Central memory CD8-positive, alpha-beta T cell (primary cell): ENCODE data around the gene CCDC68.

ENCODE experiments used
- ATAC-seq: fragments of 150-1000 bp; cut with Tn5 transposase; replicated peaks from 2 replicates; pipeline ENCODE4 v1.10.0; 2022; ENCODE audit warnings: mild to moderate bottlenecking, moderate FRiP score, moderate number of reproducible peaks; ENCODE audit not compliant: poor library complexity, severe bottlenecking; ENCODE audit errors: extremely low read depth
- DNase-seq, 2 donors: peaks; one replicate each; pipeline ENCODE4 v3.0.0; 2021; ENCODE audit warnings: low spot score in 2 of 2
- H3K27ac Mint-ChIP-seq: one replicate; pipeline ENCODE4 v1.8.0; 2022; ENCODE audit warnings: low read depth, mild to moderate bottlenecking, moderate library complexity, mixed read lengths
- H3K27me3 Mint-ChIP-seq: one replicate; pipeline ENCODE4 v1.8.0; 2022; ENCODE audit warnings: mixed read lengths
- H3K36me3 Mint-ChIP-seq: one replicate; pipeline ENCODE4 v1.8.0; 2022; ENCODE audit warnings: mild to moderate bottlenecking, moderate library complexity, mixed read lengths; ENCODE audit not compliant: insufficient read depth
- H3K4me1 Mint-ChIP-seq: one replicate; pipeline ENCODE4 v1.8.0; 2022; ENCODE audit warnings: mixed read lengths
- H3K4me3 Mint-ChIP-seq: one replicate; pipeline ENCODE4 v1.8.0; 2022; ENCODE audit warnings: mild to moderate bottlenecking, moderate library complexity, mixed read lengths
- H3K9me3 Mint-ChIP-seq: one replicate; pipeline ENCODE4 v1.8.0; 2022; ENCODE audit warnings: mixed read lengths

CCDC68 gene

DNA sequence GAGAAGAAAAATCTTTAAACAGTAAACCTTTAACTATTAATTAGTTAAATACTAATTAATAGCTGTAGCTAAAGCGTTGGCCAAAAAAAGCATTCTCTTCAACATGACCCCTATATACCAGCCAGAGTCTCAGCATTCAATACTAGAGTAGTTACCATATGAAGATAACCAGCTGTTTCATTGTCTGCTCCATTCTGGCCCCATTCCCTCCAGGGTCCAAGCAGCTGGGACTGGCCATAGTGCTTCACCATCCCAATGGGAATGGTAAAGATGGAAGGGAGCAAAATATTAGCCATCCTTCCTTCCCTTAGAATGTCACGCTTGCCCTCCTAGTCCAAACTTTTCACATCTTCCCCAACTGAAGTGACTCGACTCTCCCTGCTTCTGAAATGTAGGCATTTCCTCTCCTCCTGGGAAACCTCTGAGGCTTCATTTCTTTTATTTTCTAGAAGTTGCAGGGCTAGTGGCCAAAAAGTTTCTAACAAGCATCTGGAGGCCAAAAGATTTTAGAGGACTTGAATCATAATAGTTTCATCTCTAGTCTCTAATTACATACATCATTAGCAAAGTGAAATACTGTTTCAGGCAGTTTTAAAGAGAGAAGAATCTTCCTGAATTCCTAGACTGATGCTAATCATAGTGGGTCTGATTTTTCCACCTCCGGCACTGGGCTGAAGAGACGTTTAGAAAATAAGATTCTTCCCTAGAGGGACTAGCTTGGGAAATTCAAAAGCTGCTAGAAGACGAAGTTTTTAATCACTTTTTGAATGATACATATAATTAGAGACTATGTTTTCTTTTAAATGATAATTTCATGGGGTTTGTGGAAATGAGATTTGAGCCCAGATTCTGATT, 52.7 kb downstream of the CCDC68 start:
- Mint-ChIP-seq H3K27me3 (peaks cover 8% of the 10 kb centered on the region), H3K4me1 (no peaks in the 10 kb centered on the region), H3K27ac (no peak overlapping the region), H3K4me3 (no peak overlapping the region), H3K36me3 (no peaks in the 10 kb centered on the region), H3K9me3 (no peaks in the 10 kb centered on the region)
- no peak for DNase-seq
- no peak for ATAC-seq

DNA sequence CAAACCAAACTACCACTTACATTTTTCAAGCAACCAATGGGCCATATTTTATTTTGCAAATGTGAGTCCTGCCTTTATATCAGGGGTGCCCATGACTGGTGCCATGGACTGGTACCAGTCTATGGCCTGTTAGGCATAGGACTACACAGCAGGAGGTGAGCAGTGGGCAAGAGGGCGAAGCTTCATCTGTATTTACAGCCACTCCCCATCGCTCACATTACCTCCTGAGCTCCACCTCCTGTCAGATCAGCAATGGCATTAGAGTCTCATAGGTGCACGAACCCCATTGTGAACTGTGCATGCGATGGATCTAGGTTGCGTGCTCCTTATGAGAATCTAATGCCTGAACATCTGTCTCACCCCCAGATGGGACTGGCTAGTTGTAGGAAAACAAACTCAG, 53.6 kb downstream of the CCDC68 start:
- H3K4me1 Mint-ChIP-seq = no peaks in the 10 kb centered on the region
- DNase-seq (no peak), ATAC-seq (no peak)
- H3K36me3 Mint-ChIP-seq = no peaks in the 10 kb centered on the region
- H3K4me3 Mint-ChIP-seq = no peak overlapping the region
- H3K27ac Mint-ChIP-seq = no peak overlapping the region
- peaks cover 8% of the 10 kb centered on the region for H3K27me3 Mint-ChIP-seq
- no peaks in the 10 kb centered on the region for H3K9me3 Mint-ChIP-seq

DNA sequence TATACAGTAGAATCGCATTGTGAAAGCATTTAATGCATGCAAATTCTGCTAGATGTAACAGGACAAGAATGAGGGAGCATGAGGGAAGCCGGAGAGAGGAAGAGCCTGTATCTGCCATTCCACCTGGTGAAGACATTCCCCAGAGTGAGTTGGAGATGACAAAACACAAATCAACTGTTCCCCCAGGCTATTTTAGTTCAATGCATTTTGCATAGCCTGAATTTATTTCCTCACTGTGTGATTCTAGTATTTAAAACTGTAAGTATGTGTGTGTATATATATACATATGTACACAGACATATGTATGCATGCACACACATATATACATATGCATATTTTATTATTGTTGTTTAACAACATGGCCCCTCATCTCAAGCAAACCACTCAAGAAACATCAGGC, 54.7 kb downstream of the CCDC68 start:
- ATAC-seq (no peak), DNase-seq (no peak)
- H3K27me3 Mint-ChIP-seq = peaks cover 8% of the 10 kb centered on the region
- no peaks in the 10 kb centered on the region for H3K4me1 Mint-ChIP-seq
- no peaks in the 10 kb centered on the region for H3K36me3 Mint-ChIP-seq
- no peak overlapping the region for H3K4me3 Mint-ChIP-seq
- H3K9me3 Mint-ChIP-seq = no peaks in the 10 kb centered on the region
- no peak overlapping the region for H3K27ac Mint-ChIP-seq

DNA sequence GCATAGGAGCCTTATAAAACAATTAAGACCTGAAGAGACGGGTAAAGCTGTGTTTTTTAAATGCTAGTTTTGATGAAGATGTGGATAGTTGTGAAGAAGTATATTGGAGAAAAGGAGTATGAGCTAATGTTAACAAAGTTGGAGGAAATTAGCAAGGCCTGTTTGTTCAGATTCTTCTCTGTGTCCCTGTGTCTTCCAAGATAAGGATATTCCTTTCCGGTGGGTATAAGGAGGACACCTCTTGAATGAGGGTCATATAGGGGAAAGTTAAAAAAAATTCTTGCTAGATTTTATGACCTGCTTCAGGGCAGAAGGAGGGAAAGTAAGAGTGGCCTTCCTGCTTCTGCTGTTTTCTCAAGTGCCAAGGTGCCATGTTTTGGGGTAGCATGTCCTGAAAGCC, 59.0 kb downstream of the CCDC68 start:
- no peaks in the 10 kb centered on the region for H3K9me3 Mint-ChIP-seq
- DNase-seq = no peak
- H3K27me3 Mint-ChIP-seq = no peaks in the 10 kb centered on the region
- no peak overlapping the region for H3K27ac Mint-ChIP-seq
- ATAC-seq = no peak
- H3K36me3 Mint-ChIP-seq = no peaks in the 10 kb centered on the region
- no peak overlapping the region for H3K4me3 Mint-ChIP-seq
- H3K4me1 Mint-ChIP-seq = no peaks in the 10 kb centered on the region

DNA sequence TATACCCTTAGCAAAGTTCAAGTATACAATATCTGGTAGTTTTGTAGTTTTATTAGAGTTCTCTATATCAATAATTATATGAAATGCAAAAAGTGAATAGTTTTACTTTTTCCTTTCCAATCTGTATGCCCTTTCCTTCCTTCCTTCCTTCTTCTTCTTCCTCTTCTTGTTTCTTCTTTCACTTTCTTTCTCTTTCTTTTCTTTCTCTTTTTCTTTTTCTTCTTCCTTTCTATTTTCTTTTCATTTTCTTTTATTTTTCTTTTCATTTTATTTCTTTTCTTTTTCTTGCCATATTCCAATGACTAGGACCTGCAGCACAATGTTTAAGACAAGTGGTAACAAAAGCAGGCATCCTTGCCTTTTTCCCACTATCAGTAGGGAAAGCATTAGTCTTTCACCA, 59.8 kb downstream of the CCDC68 start:
- no peaks in the 10 kb centered on the region for H3K27me3 Mint-ChIP-seq
- H3K4me1 Mint-ChIP-seq = no peaks in the 10 kb centered on the region
- no peak for DNase-seq
- H3K4me3 Mint-ChIP-seq = no peak overlapping the region
- H3K27ac Mint-ChIP-seq = no peak overlapping the region
- no peaks in the 10 kb centered on the region for H3K9me3 Mint-ChIP-seq
- H3K36me3 Mint-ChIP-seq = no peaks in the 10 kb centered on the region
- no peak for ATAC-seq

DNA sequence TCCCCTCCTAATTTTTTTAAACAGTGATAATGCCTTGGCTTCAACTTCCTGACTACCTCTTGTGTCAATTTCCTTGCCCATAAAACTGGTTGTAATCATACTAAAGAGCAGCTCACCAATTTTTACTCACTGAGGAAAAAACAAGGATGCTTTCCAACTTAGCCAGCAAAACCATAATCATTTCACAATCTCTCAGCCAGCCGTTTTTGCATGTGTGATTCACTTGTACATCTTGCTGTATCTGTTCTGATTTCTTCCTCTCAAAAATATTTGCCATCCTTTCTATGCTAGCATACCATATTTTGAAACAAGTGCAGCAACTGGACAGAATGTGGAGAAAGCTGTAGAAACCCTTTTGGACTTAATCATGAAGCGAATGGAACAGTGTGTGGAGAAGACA, 70.3 kb downstream of the CCDC68 start:
- Mint-ChIP-seq H3K4me1 (no peaks in the 10 kb centered on the region), H3K9me3 (no peaks in the 10 kb centered on the region), H3K27ac (no peak overlapping the region), H3K27me3 (no peaks in the 10 kb centered on the region), H3K4me3 (no peak overlapping the region), H3K36me3 (peaks cover 2% of the 10 kb centered on the region)
- no peak for ATAC-seq
- DNase-seq = no peak

DNA sequence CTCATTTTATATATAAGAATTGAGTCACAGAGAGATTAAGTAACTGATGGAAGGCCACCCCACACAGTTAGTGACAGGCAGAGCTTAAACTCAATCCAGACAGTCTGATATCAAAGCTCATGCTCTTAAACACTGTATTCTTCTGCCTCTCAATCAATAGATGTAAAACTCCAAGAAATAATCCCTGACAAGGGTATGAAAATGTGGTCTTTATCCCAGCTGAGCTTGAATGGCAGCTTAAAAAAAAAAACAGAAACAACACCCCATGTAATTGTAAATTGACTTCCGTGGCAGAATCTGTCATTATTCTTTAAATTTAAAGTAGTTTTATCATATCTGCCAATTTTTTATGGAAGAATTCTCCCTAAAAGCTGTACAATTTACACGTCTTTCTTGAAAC, 70.9 kb downstream of the CCDC68 start:
- no peaks in the 10 kb centered on the region for H3K4me1 Mint-ChIP-seq
- H3K27ac Mint-ChIP-seq = no peak overlapping the region
- peaks cover 2% of the 10 kb centered on the region for H3K36me3 Mint-ChIP-seq
- no peaks in the 10 kb centered on the region for H3K9me3 Mint-ChIP-seq
- H3K27me3 Mint-ChIP-seq = no peaks in the 10 kb centered on the region
- DNase-seq = no peak
- H3K4me3 Mint-ChIP-seq = no peak overlapping the region
- ATAC-seq = no peak

DNA sequence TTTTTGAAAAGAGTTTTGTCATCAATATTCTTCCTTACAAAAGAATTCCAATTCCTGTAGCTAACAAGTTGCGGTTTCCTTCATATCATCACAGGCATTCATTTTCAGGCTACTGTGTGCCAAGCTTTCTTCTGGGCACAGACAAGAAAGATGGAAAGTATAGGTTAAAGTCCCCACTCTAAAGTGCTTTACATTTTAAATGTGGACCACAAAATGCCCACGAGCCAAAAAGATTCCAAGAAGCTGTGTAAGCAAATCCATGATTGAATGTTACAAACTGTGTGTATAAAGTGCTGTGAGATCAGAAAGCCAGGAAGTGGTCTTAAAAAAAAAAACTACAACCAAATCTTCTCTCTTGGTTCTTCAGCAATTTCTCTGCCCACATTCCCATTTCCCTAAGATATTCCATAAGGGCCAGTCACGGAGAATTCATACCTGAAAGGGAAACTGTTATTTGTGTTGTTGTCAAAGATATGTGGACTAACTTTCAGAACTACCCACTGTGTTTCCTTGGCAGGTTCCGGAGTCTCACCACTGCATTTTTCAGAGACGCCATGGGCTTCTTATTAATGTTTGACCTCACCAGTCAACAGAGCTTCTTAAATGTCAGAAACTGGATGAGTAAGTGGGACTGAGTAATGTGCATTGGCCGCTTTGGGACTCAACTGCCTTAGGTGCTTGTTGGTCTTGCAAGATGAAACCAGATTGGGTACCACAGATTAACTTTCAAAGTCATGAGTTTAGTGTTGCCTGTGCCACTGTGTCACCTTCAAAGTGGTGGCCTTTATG, 75.3 kb downstream of the CCDC68 start:
- H3K27ac Mint-ChIP-seq = no peak overlapping the region
- H3K36me3 Mint-ChIP-seq = peaks cover 10% of the 10 kb centered on the region
- H3K27me3 Mint-ChIP-seq = no peaks in the 10 kb centered on the region
- H3K4me3 Mint-ChIP-seq = no peak overlapping the region
- H3K4me1 Mint-ChIP-seq = no peaks in the 10 kb centered on the region
- H3K9me3 Mint-ChIP-seq = peaks cover 6% of the 10 kb centered on the region
- ATAC-seq (no peak), DNase-seq (no peak)

DNA sequence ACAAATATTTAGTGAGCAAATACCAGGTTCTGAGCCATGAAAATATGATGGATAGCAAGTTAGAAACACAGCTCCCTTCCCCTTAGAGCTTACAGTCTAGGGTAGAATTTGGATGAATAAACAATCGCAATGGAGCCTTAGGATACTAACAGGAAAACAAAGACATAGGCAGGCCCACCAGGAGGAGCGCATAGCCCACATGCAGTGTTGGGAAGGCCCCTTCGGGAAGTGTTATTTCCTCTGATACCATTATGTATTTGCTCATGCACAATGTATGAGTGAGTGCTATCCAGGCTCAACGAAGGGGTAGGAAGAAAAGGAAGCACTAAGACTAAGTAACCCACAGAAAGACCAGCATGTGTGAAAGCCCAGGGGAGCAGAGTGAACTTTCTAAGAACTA, 76.9 kb downstream of the CCDC68 start:
- no peak overlapping the region for H3K27ac Mint-ChIP-seq

DNA sequence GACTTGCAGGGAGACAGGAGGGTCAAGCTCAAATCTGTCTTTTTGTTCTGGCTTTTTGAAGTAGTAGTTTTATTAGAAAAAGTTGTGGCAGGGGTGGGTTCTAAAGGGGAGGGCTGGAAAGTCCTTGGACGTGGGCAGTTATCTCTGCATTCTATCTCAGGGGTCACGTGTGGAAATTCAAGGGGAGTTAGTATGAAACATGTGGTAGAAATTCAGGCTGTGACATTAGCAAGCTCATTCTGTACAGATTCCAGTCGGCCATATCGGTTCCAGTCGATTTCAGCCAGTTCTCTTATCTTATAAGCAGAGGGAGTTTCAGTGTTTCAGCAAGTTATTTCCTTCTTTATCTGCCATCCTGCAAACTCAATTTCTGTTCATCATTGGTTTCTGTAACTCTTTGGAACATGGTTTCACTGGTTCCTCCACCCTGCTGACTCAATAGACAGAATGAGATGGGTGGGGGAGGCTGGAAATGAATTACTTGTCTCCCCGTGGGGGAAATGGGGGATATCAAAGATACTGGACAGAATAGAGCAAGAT, 78.0 kb downstream of the CCDC68 start:
- DNase-seq (no peak), ATAC-seq (no peak)
- Mint-ChIP-seq H3K36me3 (peaks cover 11% of the 10 kb centered on the region), H3K27me3 (no peaks in the 10 kb centered on the region), H3K9me3 (peaks cover 6% of the 10 kb centered on the region), H3K4me1 (no peaks in the 10 kb centered on the region), H3K27ac (no peak overlapping the region), H3K4me3 (no peak overlapping the region)

More for the DNA sequence above, 76.9 kb downstream of the CCDC68 start:
- no peak for DNase-seq
- no peak for ATAC-seq
- Mint-ChIP-seq H3K27me3 (no peaks in the 10 kb centered on the region), H3K9me3 (peaks cover 6% of the 10 kb centered on the region), H3K36me3 (peaks cover 11% of the 10 kb centered on the region), H3K4me1 (no peaks in the 10 kb centered on the region), H3K4me3 (no peak overlapping the region)

DNA sequence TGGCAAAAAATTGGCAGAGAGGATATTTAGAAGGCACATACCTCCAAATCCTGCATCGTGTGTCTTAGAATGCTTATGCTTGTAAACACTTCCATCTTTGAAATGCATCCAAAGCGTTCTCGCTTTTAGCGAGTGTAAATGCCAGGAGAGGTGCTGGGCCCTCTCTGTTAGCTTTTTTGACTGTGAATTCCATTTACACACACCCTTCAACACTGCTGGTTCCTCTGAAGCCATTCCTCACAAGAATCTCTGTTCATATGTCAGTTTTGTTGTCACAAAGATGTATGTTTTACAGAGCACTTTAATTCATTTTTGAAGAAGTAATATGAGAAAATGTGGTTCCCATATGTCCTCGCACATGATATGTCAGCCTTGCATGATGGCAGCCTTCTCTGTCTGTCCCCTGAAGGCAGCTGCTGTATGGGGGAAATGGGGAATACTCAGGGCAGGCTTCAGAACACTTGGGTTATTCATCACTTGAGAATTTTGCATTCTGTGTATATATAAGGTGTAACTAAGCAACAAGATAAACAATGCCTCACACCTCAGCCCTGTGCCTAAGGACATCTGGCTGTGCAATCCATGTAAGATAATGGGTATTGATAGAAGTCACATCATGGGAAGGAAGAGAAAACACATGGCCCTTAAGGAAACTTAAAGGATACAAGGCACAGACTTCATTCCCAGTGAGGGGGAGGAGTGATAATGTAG, 78.7 kb downstream of the CCDC68 start:
- ATAC-seq = no peak
- H3K4me1 Mint-ChIP-seq = no peaks in the 10 kb centered on the region

DNA sequence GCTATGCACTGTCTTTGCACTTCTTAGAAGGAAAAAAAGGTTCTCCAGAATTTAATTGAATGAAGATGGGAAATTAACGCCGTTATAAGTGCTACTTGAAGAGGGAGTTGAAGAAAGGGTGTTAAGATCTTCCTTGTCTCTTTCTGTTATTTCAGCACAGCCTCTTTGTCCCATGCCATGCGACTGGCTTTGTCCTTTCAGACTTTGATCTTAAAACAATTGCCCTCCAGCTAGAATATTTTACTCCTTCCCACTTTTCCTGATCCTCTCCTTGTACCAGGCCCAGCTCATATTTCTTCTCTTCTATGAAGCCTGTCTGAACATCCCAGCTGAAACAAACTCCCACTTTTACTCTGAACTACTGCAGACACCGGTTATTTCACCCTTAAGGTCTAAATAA, 79.6 kb downstream of the CCDC68 start:
- H3K4me1 Mint-ChIP-seq = no peaks in the 10 kb centered on the region
- H3K27ac Mint-ChIP-seq = no peak overlapping the region
- DNase-seq = no peak
- H3K4me3 Mint-ChIP-seq = no peak overlapping the region
- peaks cover 6% of the 10 kb centered on the region for H3K9me3 Mint-ChIP-seq
- H3K36me3 Mint-ChIP-seq = peaks cover 11% of the 10 kb centered on the region
- H3K27me3 Mint-ChIP-seq = no peaks in the 10 kb centered on the region
- no peak for ATAC-seq

More for the DNA sequence above, 78.7 kb downstream of the CCDC68 start:
- no peak overlapping the region for H3K4me3 Mint-ChIP-seq
- peaks cover 11% of the 10 kb centered on the region for H3K36me3 Mint-ChIP-seq
- H3K27me3 Mint-ChIP-seq = no peaks in the 10 kb centered on the region
- no peak overlapping the region for H3K27ac Mint-ChIP-seq
- no peak for DNase-seq
- peaks cover 6% of the 10 kb centered on the region for H3K9me3 Mint-ChIP-seq
